K562 (cell line): Measurements from ENCODE around the gene FAM53B. TPM values are rescaled to one million over a fixed set of nuclear protein-coding genes. Genes with fewer than 3 reads are reported as not detected.

Experiments used
- MAZ ChIP-seq, 2 experiments: fragments of 450-650 bp in 1 of 2; sonication (generic) in 1 of 2; formaldehyde crosslinking; IDR thresholded peaks in 1 of 2; conservative IDR thresholded peaks in 1 of 2; 2 replicates each; pipeline versions ENCODE4 v1.4.0 to v1.5.0; 2020; ENCODE audit warnings: mild to moderate bottlenecking in 1 of 2, missing genetic modification reagents in 1 of 2
- NFE2 ChIP-seq: IDR thresholded peaks from 2 replicates; pipeline ENCODE4 v1.6.1; 2014; ENCODE audit warnings: antibody characterized with exemption, low read depth
- SLC30A9 ChIP-seq: fragments of 250-450 bp; sonication (Bioruptor Pico); IDR thresholded peaks from 2 replicates; pipeline ENCODE4 v1.8.0; 2022; ENCODE audit warnings: mild to moderate bottlenecking, moderate library complexity
- SMAD4 ChIP-seq: fragments of 250-450 bp; sonication (Bioruptor Pico); conservative IDR thresholded peaks from 2 replicates; pipeline ENCODE4 v1.8.0; 2021; ENCODE audit warnings: inconsistent platforms, mild to moderate bottlenecking, moderate library complexity
- SNIP1 ChIP-seq: fragments of 450-650 bp; IDR thresholded peaks from 2 replicates; pipeline ENCODE4 v1.7.1; 2017; ENCODE audit warnings: low read depth, mild to moderate bottlenecking
- TCF3 ChIP-seq: sonication (generic); formaldehyde crosslinking; IDR thresholded peaks from 2 replicates; pipeline ENCODE4 v1.4.0; 2020; ENCODE audit warnings: mild to moderate bottlenecking, missing genetic modification reagents
- VEZF1 ChIP-seq: fragments of 200-800 bp; sonication (Bioruptor generic); IDR thresholded peaks from 2 replicates; pipeline ENCODE4 v1.6.1; 2017; ENCODE audit warnings: missing genetic modification characterization, missing compliant biosample characterization
- polyA plus RNA-seq, 8 experiments: library from polyadenylated mRNA; depleted of rRNA in 4 of 8; stranded (reverse) in 5 of 8; unstranded in 3 of 8; fragments of >200 nt; fragmentation: Nextera tagmentation in 2 of 8; fragmentation: Illumina TruSeq in 1 of 8; extraction: Ambion mirVana in 2 of 8; extraction: Trizol in 1 of 8; gene quantifications; 2 replicates each; pipeline versions ENCODE4 v1.2.1 to v1.2.3, GENCODE V29; 2011 to 2014; ENCODE audit warnings: inconsistent platforms in 1 of 8, missing spikeins in 1 of 8
- total RNA-seq, 7 experiments: library from RNA; depleted of rRNA in 6 of 7; stranded (reverse); fragments of >200 nt in 6 of 7; fragmentation: Illumina TruSeq in 2 of 7; extraction: Trizol in 2 of 7; gene quantifications; 2 replicates each; pipeline versions ENCODE4 v1.2.1 to v1.2.3, GENCODE V29; 2011 to 2021; ENCODE audit warnings: low replicate concordance in 1 of 7
- TF ChIP-seq, protein P1 (sequence below): fragments of 450-650 bp; IDR thresholded peaks from 2 replicates; pipeline ENCODE4 v1.6.1; 2017; ENCODE audit warnings: antibody characterized with exemption, mild to moderate bottlenecking

FAM53B gene
- total and polyA plus RNA-seq, 9 of the 15 experiments (the other 6 are each of a cell fraction or from before 2014, with no cell fraction given), result 0.03 to 16.5 (median 5.0) TPM

GRCh38 chr10:124646483-124647352 lies 97.5 kb downstream of the FAM53B start (continued):
- peak; percentile 22; the same call in 1 of the 2 replicates for TF ChIP-seq NFE2
- 0 out of 2 replicates have a peak, but pooled peaks have one; percentile 16 for TF ChIP-seq VEZF1 (CRISPR knock-in tag)
- TF ChIP-seq TCF3 (CRISPR knock-in tag), result peak; percentile 56
- TF ChIP-seq MAZ (CRISPR knock-in tag; conservative IDR thresholded peaks at IDR 0.05 in 1 of 2, IDR thresholded peaks at IDR 0.05 in 1 of 2), result no peak; a peak in 1 of 4 replicates
- TF ChIP-seq, protein P1, sequence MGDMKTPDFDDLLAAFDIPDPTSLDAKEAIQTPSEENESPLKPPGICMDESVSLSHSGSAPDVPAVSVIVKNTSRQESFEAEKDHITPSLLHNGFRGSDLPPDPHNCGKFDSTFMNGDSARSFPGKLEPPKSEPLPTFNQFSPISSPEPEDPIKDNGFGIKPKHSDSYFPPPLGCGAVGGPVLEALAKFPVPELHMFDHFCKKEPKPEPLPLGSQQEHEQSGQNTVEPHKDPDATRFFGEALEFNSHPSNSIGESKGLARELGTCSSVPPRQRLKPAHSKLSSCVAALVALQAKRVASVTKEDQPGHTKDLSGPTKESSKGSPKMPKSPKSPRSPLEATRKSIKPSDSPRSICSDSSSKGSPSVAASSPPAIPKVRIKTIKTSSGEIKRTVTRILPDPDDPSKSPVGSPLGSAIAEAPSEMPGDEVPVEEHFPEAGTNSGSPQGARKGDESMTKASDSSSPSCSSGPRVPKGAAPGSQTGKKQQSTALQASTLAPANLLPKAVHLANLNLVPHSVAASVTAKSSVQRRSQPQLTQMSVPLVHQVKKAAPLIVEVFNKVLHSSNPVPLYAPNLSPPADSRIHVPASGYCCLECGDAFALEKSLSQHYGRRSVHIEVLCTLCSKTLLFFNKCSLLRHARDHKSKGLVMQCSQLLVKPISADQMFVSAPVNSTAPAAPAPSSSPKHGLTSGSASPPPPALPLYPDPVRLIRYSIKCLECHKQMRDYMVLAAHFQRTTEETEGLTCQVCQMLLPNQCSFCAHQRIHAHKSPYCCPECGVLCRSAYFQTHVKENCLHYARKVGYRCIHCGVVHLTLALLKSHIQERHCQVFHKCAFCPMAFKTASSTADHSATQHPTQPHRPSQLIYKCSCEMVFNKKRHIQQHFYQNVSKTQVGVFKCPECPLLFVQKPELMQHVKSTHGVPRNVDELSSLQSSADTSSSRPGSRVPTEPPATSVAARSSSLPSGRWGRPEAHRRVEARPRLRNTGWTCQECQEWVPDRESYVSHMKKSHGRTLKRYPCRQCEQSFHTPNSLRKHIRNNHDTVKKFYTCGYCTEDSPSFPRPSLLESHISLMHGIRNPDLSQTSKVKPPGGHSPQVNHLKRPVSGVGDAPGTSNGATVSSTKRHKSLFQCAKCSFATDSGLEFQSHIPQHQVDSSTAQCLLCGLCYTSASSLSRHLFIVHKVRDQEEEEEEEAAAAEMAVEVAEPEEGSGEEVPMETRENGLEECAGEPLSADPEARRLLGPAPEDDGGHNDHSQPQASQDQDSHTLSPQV, result peak; percentile 79; the same call in 1 of the 2 replicates
- TF ChIP-seq SLC30A9 (CRISPR knock-in tag), result no peak
- TF ChIP-seq SNIP1, result no peak
- peak; percentile 32; the same call in 1 of the 2 replicates for TF ChIP-seq SMAD4 (CRISPR knock-in tag)
- TF ChIP-seq, all 486 proteins: peak for 37
